ENCODE results near the gene ADARB1. TPM values are rescaled to one million over a fixed set of nuclear protein-coding genes. Genes with fewer than 3 reads are reported as not detected.

ADARB1 gene
- total and polyA plus RNA-seq, 8 donors = 3.2 to 33.9 (median 9.4) TPM

GRCh38 chr21:45250272-45250671 is 175.9 kb downstream of the ADARB1 start:
- intact Hi-C loops (cut with DNase I; ENCODE audit: low total_unique reads) = no loop called here
- H3K36me3 ChIP-seq = no peaks in the 10 kb centered on the region
- no peaks in the 10 kb centered on the region for H3K9me3 ChIP-seq
- H3K4me3 ChIP-seq = no peak overlapping the region
- no peak for DNase-seq
- TF ChIP-seq EP300 (IDR thresholded peaks at IDR 0.05) (no peak), CTCF (IDR thresholded peaks at IDR 0.05) (no peak), POLR2A (IDR thresholded peaks at IDR 0.05) (no peak), POLR2AphosphoS5 (IDR thresholded peaks at IDR 0.05) (no peak)
- H3K27me3 ChIP-seq = peaks cover 0 to 58% (median 23%) of the 10 kb centered on the region in 3 donors
- H3K4me1 ChIP-seq = peaks cover 7 to 12% (median 9%) of the 10 kb centered on the region in 4 donors
- 73 to 92% (median 85%) methylated on average over 3 of the region's 3 CpGs for WGBS, 5 donors
- no peak overlapping the region for H3K27ac ChIP-seq

- H3K9me3 ChIP-seq = no peaks in the 10 kb centered on the region
- peaks cover 0 to 58% (median 24%) of the 10 kb centered on the region in 3 donors for H3K27me3 ChIP-seq
- WGBS, 5 donors = 80 to 94% (median 87%) methylated on average over 14 of the region's 14 CpGs
- H3K36me3 ChIP-seq = no peaks in the 10 kb centered on the region
- TF ChIP-seq POLR2A (IDR thresholded peaks at IDR 0.05) (no peak), CTCF (IDR thresholded peaks at IDR 0.05) (no peak), POLR2AphosphoS5 (IDR thresholded peaks at IDR 0.05) (no peak), EP300 (IDR thresholded peaks at IDR 0.05) (no peak)
- H3K4me1 ChIP-seq = peaks cover 7 to 12% (median 9%) of the 10 kb centered on the region in 4 donors
- no peak overlapping the region for H3K4me3 ChIP-seq
- DNase-seq = no peak
- intact Hi-C loops (cut with DNase I; ENCODE audit: low total_unique reads) = no loop called here
- no peak overlapping the region for H3K27ac ChIP-seq
Measured at GRCh38 chr21:45250914-45251634, 176.7 kb downstream of the ADARB1 start.

- DNase-seq = no peak
- 88 to 95% (median 92%) methylated on average over 24 to 28 of the region's 28 CpGs for WGBS, 5 donors
Measured at GRCh38 chr21:45251635-45252447, 177.5 kb downstream of the ADARB1 start.

More at GRCh38 chr21:45251635-45252447, 177.5 kb downstream of the ADARB1 start:
- Histone ChIP-seq H3K9me3 (no peaks in the 10 kb centered on the region), H3K27me3 (peaks cover 0 to 58% (median 28%) of the 10 kb centered on the region in 3 donors), H3K27ac (no peak overlapping the region), H3K36me3 (no peaks in the 10 kb centered on the region), H3K4me3 (no peak overlapping the region), H3K4me1 (peaks cover 7 to 12% (median 9%) of the 10 kb centered on the region in 4 donors)
- TF ChIP-seq EP300 (IDR thresholded peaks at IDR 0.05) = no peak
- no peak for TF ChIP-seq CTCF (IDR thresholded peaks at IDR 0.05)
- TF ChIP-seq POLR2AphosphoS5 (IDR thresholded peaks at IDR 0.05) = no peak
- TF ChIP-seq POLR2A (IDR thresholded peaks at IDR 0.05) = no peak
- intact Hi-C loops (cut with DNase I; ENCODE audit: low total_unique reads) = no loop called here

All from stomach (tissue), 9 donors.